ENCODE data around the gene CHCHD6.

DNA sequence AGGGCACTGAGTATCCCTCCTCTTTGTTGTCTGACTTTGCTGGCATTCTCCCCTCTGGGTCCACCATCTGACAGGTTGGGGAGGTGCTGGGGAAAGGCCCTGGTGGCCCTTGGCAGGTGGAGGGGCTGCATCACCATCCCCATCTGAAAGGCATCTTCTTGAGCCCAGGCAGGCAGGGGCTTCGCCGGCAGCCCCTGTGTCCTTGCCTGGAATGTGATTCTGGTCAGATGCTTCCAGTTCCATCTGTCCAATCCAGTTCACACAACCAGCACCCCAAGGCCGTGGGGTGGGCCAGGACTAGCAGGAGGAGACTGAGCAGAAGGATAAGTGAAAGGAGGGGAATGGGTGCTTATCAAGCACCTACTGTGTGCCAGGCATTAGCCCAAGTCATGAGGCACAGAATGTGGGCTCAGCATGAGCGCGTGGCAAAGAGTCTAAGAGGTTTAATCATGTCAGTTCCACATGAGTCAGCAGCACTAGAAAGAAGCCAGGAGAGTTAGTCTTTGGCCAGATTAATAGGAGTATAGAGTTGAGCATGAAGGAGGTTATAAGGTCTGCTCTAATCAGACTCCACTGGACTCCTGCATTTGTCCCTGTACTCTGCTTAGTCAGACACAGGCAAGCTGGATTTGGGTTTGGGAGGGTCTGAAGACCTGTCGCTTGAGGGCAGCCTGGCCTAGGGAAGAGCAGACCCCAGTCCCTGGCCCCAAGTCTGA is 38.7 kb upstream of the CHCHD6 start:
- no peak for TF ChIP-seq EZH2phosphoT487 (IDR thresholded peaks at IDR 0.05; ENCODE audit: low read depth)
- TF ChIP-seq, protein P1, sequence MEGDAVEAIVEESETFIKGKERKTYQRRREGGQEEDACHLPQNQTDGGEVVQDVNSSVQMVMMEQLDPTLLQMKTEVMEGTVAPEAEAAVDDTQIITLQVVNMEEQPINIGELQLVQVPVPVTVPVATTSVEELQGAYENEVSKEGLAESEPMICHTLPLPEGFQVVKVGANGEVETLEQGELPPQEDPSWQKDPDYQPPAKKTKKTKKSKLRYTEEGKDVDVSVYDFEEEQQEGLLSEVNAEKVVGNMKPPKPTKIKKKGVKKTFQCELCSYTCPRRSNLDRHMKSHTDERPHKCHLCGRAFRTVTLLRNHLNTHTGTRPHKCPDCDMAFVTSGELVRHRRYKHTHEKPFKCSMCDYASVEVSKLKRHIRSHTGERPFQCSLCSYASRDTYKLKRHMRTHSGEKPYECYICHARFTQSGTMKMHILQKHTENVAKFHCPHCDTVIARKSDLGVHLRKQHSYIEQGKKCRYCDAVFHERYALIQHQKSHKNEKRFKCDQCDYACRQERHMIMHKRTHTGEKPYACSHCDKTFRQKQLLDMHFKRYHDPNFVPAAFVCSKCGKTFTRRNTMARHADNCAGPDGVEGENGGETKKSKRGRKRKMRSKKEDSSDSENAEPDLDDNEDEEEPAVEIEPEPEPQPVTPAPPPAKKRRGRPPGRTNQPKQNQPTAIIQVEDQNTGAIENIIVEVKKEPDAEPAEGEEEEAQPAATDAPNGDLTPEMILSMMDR (IDR thresholded peaks at IDR 0.05; ENCODE audit: low read depth, low read length), result no peak
